HG03432 (cell line): ENCODE results near the gene PRTN3.

ENCODE experiments used
- ATAC-seq: cut with Tn5 transposase; IDR thresholded peaks from one replicate; pipeline ENCODE4 v1.9.1; 2021; ENCODE audit warnings: mild to moderate bottlenecking, moderate library complexity; ENCODE audit not compliant: unreplicated experiment

Gene PRTN3

GRCh38 chr19:861756-862580 is 21.2 kb downstream of the PRTN3 start:
- no peak for ATAC-seq

GRCh38 chr19:862581-863314 is 21.9 kb downstream of the PRTN3 start:
- no peak for ATAC-seq

GRCh38 chr19:863315-863620 is 22.5 kb downstream of the PRTN3 start:
- ATAC-seq: no peak

GRCh38 chr19:866769-867300 is 26.0 kb downstream of the PRTN3 start:
- no peak for ATAC-seq

- no peak for ATAC-seq
These were observed 26.5 kb downstream of the PRTN3 start for GRCh38 chr19:867301-867793.

- no peak for ATAC-seq
These were observed 27.2 kb downstream of the PRTN3 start for GRCh38 chr19:867855-868457.

GRCh38 chr19:868458-869244 is 27.9 kb downstream of the PRTN3 start:
- ATAC-seq: no peak

GRCh38 chr19:869245-870177 is 28.7 kb downstream of the PRTN3 start:
- ATAC-seq: no peak

GRCh38 chr19:870314-870713 is 29.5 kb downstream of the PRTN3 start:
- no peak for ATAC-seq

GRCh38 chr19:870963-871401 is 30.2 kb downstream of the PRTN3 start:
- no peak for ATAC-seq

GRCh38 chr19:871446-872265 is 30.9 kb downstream of the PRTN3 start:
- no peak for ATAC-seq

GRCh38 chr19:872266-872951 is 31.6 kb downstream of the PRTN3 start:
- no peak for ATAC-seq

- ATAC-seq: no peak
These were observed 32.3 kb downstream of the PRTN3 start for GRCh38 chr19:873084-873483.

- ATAC-seq: no peak
These were observed 32.8 kb downstream of the PRTN3 start for GRCh38 chr19:873561-874041.

GRCh38 chr19:875265-875879 is 34.6 kb downstream of the PRTN3 start:
- no peak for ATAC-seq

- no peak for ATAC-seq
These were observed 35.3 kb downstream of the PRTN3 start for GRCh38 chr19:876089-876488.

- ATAC-seq: no peak
These were observed 36.0 kb downstream of the PRTN3 start for GRCh38 chr19:876780-877314.
